ENCODE results near the gene WDR38. TPM values are rescaled to one million over a fixed set of nuclear protein-coding genes. Genes with fewer than 3 reads are reported as not detected.

Gene WDR38
- total and polyA plus RNA-seq, 12 donors, result 0.04 to 0.22 TPM; not detected in 10

GRCh38 chr9:124897570-124898460 lies 44.6 kb downstream of the WDR38 start:
- ATAC-seq (no peak), DNase-seq (no peak)
- intact Hi-C loops (cut with DNase I), result loop anchor here in 1 of 10 donors (5.0 kb wide), 1 partner anchor 126 kb away; the partner anchor contains the start of gene NR6A1
- no peaks in the 10 kb centered on the region for H3K9me3 ChIP-seq
- no peak overlapping the region for H3K27ac ChIP-seq
- H3K36me3 ChIP-seq, result peaks cover 0 to 80% (median 39%) of the 10 kb centered on the region in 9 donors
- WGBS, 2 donors, result 85 to 89% methylated on average over 6 of the region's 6 CpGs
- H3K27me3 ChIP-seq, result no peaks in the 10 kb centered on the region
- no peak overlapping the region for H3K4me3 ChIP-seq
- no peaks in the 10 kb centered on the region for H3K4me1 ChIP-seq
- TF ChIP-seq CTCF (IDR thresholded peaks at IDR 0.05), result no peak

- Histone ChIP-seq H3K4me3 (no peak overlapping the region), H3K27ac (no peak overlapping the region), H3K4me1 (no peaks in the 10 kb centered on the region), H3K9me3 (no peaks in the 10 kb centered on the region), H3K27me3 (no peaks in the 10 kb centered on the region), H3K36me3 (peaks cover 0 to 82% (median 39%) of the 10 kb centered on the region in 9 donors)
- DNase-seq (no peak), ATAC-seq (no peak)
- intact Hi-C loops (cut with DNase I), result loop anchor here in 1 of 10 donors (5.0 kb wide), 1 partner anchor 128 kb away; the partner anchor contains the start of gene NR6A1
- WGBS, 2 donors, result 85 to 89% methylated on average over 9 of the region's 9 CpGs
- no peak for TF ChIP-seq CTCF (IDR thresholded peaks at IDR 0.05)
Observed at GRCh38 chr9:124899845-124900244, 46.6 kb downstream of the WDR38 start.

- H3K4me1 ChIP-seq, result no peaks in the 10 kb centered on the region
- DNase-seq (no peak), ATAC-seq (no peak)
- H3K27me3 ChIP-seq, result no peaks in the 10 kb centered on the region
- 77 to 87% methylated on average over 1 of the region's 1 CpG for WGBS, 2 donors
- no peak overlapping the region for H3K4me3 ChIP-seq
- intact Hi-C loops (cut with DNase I), result no loop called here
- H3K9me3 ChIP-seq, result no peaks in the 10 kb centered on the region
- TF ChIP-seq CTCF (IDR thresholded peaks at IDR 0.05), result no peak
- H3K36me3 ChIP-seq, result peaks cover 0 to 99% (median 19%) of the 10 kb centered on the region in 9 donors
- H3K27ac ChIP-seq, result no peak overlapping the region
Observed at GRCh38 chr9:124906966-124907365, 53.7 kb downstream of the WDR38 start.

Other genes with a start within 250 kb of the WDR38 start
- 1 to 10 TPM in 8 of 10 donors, under 1 TPM in 2; 0.78 to 2.0 (median 1.2) TPM for gene NR6A1, start 82.1 kb upstream of the WDR38 start, total RNA-seq
- gene NR6A1, start 82.1 kb upstream of the WDR38 start, polyA plus RNA-seq, result 1 to 10 TPM in 1 of 2 donors, under 1 TPM in 1; 0.29 to 1.0 TPM
- 10 to 100 TPM; 21.9 to 51.2 (median 32.5) TPM for gene OLFML2A, start 76.3 kb upstream of the WDR38 start, total RNA-seq
- gene OLFML2A, start 76.3 kb upstream of the WDR38 start, polyA plus RNA-seq, result 1 to 10 TPM; 5.9 to 9.3 TPM
- 100 to 1,000 TPM; 598 to 885 (median 678) TPM for gene RPL35, start 8.5 kb downstream of the WDR38 start, total RNA-seq
- gene RPL35, start 8.5 kb downstream of the WDR38 start, polyA plus RNA-seq, result 1,000 to 10,000 TPM; 3,237 to 3,743 TPM
- 10 to 100 TPM; 30.6 to 69.4 (median 39.9) TPM for gene ARPC5L, start 8.7 kb downstream of the WDR38 start, total RNA-seq
- 10 to 100 TPM; 26.6 to 74.9 TPM for gene ARPC5L, start 8.7 kb downstream of the WDR38 start, polyA plus RNA-seq
- gene GOLGA1, start 87.6 kb downstream of the WDR38 start, total RNA-seq, result 10 to 100 TPM; 15.6 to 26.0 (median 19.2) TPM
- 1 to 10 TPM; 6.8 to 7.8 TPM for gene GOLGA1, start 87.6 kb downstream of the WDR38 start, polyA plus RNA-seq